HepG2 (cell line): ENCODE data around the gene FBXW12. TPM values are rescaled to one million over a fixed set of nuclear protein-coding genes. Genes with fewer than 3 reads are reported as not detected.
A peak's percentile ranks its signal among the peaks of the same experiment; 100 is the strongest.

Experiments used
- ATAC-seq: fragments of 200-7000 bp; cut with Tn5 transposase; 3 replicates; pipeline ENCODE4 v1.9.1; 2020; ENCODE audit warnings: mild to moderate bottlenecking, moderate library complexity
- BruUV-seq: library from RNA; stranded (reverse); fragments of 400-500 nt; replicated peaks from 2 replicates; lab custom pipeline; 2021; lab: Mats Ljungman, UMichigan
- CTCF ChIA-PET: fragments of 300-600 bp; formaldehyde crosslinking; extraction: SDS; loops from one replicate; lab custom pipeline; 2021; ENCODE audit warnings: low total read pairs, inconsistent platforms, low intra/inter-chr PET ratio; lab: Yijun Ruan, JAX
- POLR2A ChIA-PET: fragments of 350-600 bp; sonication (Branson Sonifier 250); formaldehyde crosslinking; loops from one replicate; lab custom pipeline; 2020; ENCODE audit warnings: antibody characterized with exemption, inconsistent platforms; lab: Yijun Ruan, JAX
- DNase-seq: peaks from one replicate; pipeline ENCODE4 v3.0.0-alpha.2; 2015; ENCODE audit warnings: low spot score
- FAIRE-seq: peaks from 3 replicates; lab custom pipeline; 2011; peaks lifted over from hg19 to GRCh38; lab: Jason Lieb, UNC
- H2AFZ ChIP-seq: one replicate; pipeline ENCODE4 v1.6.1; 2011; ENCODE audit warnings: low read length, inconsistent platforms
- H3K27ac ChIP-seq: fragments of 300-600 bp; 3 replicates; pipeline ENCODE4 v1.8.0; 2011; ENCODE audit warnings: mixed run types, mild to moderate bottlenecking, mixed read lengths, low read length, inconsistent platforms; ENCODE audit not compliant: insufficient read depth; ENCODE audit errors: extremely low read length
- H3K27me3 ChIP-seq, 2 experiments: fragments of 200-600 bp in 1 of 2; 2 replicates in 1 of 2; 3 replicates in 1 of 2; pipeline versions ENCODE4 v1.6.0 to v1.8.0; 2011; ENCODE audit warnings: low read length in 2 of 2, mild to moderate bottlenecking in 2 of 2, moderate library complexity in 2 of 2, inconsistent platforms in 1 of 2; ENCODE audit not compliant: insufficient read depth in 2 of 2, control insufficient read depth in 1 of 2
- H3K36me3 ChIP-seq, 2 experiments: fragments of 200-600 bp in 1 of 2; replicated peaks in 1 of 2; 2 replicates in 1 of 2; 3 replicates in 1 of 2; pipeline versions ENCODE4 v1.5.1 to v1.8.0; 2011; ENCODE audit warnings: low read length in 2 of 2, inconsistent platforms in 1 of 2; ENCODE audit not compliant: insufficient read depth in 2 of 2, control insufficient read depth in 1 of 2
- H3K4me1 ChIP-seq: 2 replicates; pipeline ENCODE4 v1.5.1; 2012; ENCODE audit warnings: low read length, inconsistent platforms; ENCODE audit not compliant: insufficient read depth
- H3K4me2 ChIP-seq: 2 replicates; pipeline ENCODE4 v1.6.0; 2011; ENCODE audit warnings: low read depth, low read length, inconsistent platforms
- H3K4me3 ChIP-seq, 3 experiments: fragments of 200-600 bp in 1 of 3; sonication (generic), shearing (Covaris generic) in 1 of 3; replicated peaks in 1 of 3; 2 replicates each; pipeline ENCODE4 v1.5.1; 2011 to 2016; ENCODE audit warnings: low read length in 3 of 3, inconsistent platforms in 2 of 3, low read depth in 2 of 3, mild to moderate bottlenecking in 2 of 3, control low read depth in 1 of 3, mixed read lengths in 1 of 3; ENCODE audit not compliant: insufficient read depth in 1 of 3
- H3K79me2 ChIP-seq: one replicate; pipeline ENCODE4 v1.6.1; 2011; ENCODE audit warnings: low read length, inconsistent platforms; ENCODE audit not compliant: insufficient read depth
- H3K9ac ChIP-seq: 2 replicates; pipeline ENCODE4 v1.6.0; 2011; ENCODE audit warnings: mild to moderate bottlenecking, low read depth, low read length, inconsistent platforms; ENCODE audit not compliant: insufficient read depth
- H3K9me3 ChIP-seq: 2 replicates; pipeline ENCODE4 v1.5.1; 2012; ENCODE audit warnings: mild to moderate bottlenecking, low read length
- H4K20me1 ChIP-seq: 2 replicates; pipeline ENCODE4 v1.6.0; 2011; ENCODE audit warnings: inconsistent platforms, mild to moderate bottlenecking, low read length, moderate library complexity; ENCODE audit not compliant: insufficient read depth
- AGO2 ChIP-seq: fragments of 200-400 bp; formaldehyde crosslinking; optimal IDR thresholded peaks from 2 replicates; pipeline ENCODE3; 2017; ENCODE audit warnings: mild to moderate bottlenecking, low read depth, low read length, moderate library complexity
- ERF ChIP-seq: IDR thresholded peaks from 2 replicates; pipeline ENCODE4 v1.6.1; 2018; ENCODE audit warnings: missing biosample characterization, missing genetic modification reagents
- POLR2G ChIP-seq: fragments of 200-400 bp; formaldehyde crosslinking; IDR thresholded peaks from 2 replicates; pipeline ENCODE4 v1.6.1; 2018; ENCODE audit warnings: mild to moderate bottlenecking, low read depth, low read length, moderate library complexity
- RBFOX2 ChIP-seq: fragments of 200-400 bp; formaldehyde crosslinking; IDR thresholded peaks from 2 replicates; pipeline ENCODE4 v1.6.1; 2017; ENCODE audit warnings: low read depth, mild to moderate bottlenecking, low read length
- RBM39 ChIP-seq: fragments of 200-400 bp; formaldehyde crosslinking; IDR thresholded peaks from one replicate; pipeline ENCODE4 v1.6.1; 2018; ENCODE audit warnings: antibody characterized with exemption, mild to moderate bottlenecking, low read depth, low read length; ENCODE audit not compliant: poor library complexity, severe bottlenecking
- ZNF446 ChIP-seq: sonication (generic); formaldehyde crosslinking; IDR thresholded peaks from 2 replicates; pipeline ENCODE4 v1.5.0; 2020; ENCODE audit warnings: mild to moderate bottlenecking, missing genetic modification reagents
- WGBS: methylation state at CpG from one replicate; pipeline ENCODE4 v1.1.6; 2017; ENCODE audit warnings: low lambda C conversion rate; 5-methylcytosine and 5-hydroxymethylcytosine counted together
- in situ Hi-C: cut with HindIII; loops from 2 replicates; pipeline ENCODE4 v1.10.0; 2017; ENCODE audit warnings: low pct_unique_long_range_greater_than_20kb; ENCODE audit not compliant: extremely low pct_ligation_motif_present
- intact Hi-C: fragments of 100-400 bp; cut with micrococcal nuclease; formaldehyde crosslinking; loops from one replicate; pipeline ENCODE4 v1.10.0; 2022; ENCODE audit not compliant: unreplicated experiment
- polyA plus RNA-seq, 8 experiments: library from polyadenylated mRNA; depleted of rRNA in 3 of 8; stranded (reverse) in 7 of 8; unstranded in 1 of 8; fragments of >200 nt; fragmentation: Illumina TruSeq in 4 of 8; extraction: Trizol in 4 of 8; gene quantifications; 2 replicates each; pipeline versions ENCODE4 v1.2.1 to v1.2.3, GENCODE V29; 2011 to 2016; ENCODE audit warnings: low read depth in 4 of 8, missing spikeins in 1 of 8, mixed read lengths in 1 of 8; ENCODE audit not compliant: insufficient read depth in 1 of 8
- total RNA-seq, 5 experiments: library from RNA; depleted of rRNA; stranded (reverse); fragments of >200 nt; fragmentation: Illumina TruSeq; extraction: Trizol; gene quantifications; 2 replicates each; pipeline ENCODE4 v1.2.3, GENCODE V29; 2016; ENCODE audit warnings: low read depth in 1 of 5
- TF ChIP-seq, protein P1 (sequence below): sonication (generic); formaldehyde crosslinking; IDR thresholded peaks from 2 replicates; pipeline ENCODE4 v1.5.1; 2020; ENCODE audit warnings: mild to moderate bottlenecking, missing genetic modification reagents

FBXW12 gene
- total and polyA plus RNA-seq, 2 of the 13 experiments (the other 11 are each of a cell fraction or from before 2014, with no cell fraction given), result not detected

DNA sequence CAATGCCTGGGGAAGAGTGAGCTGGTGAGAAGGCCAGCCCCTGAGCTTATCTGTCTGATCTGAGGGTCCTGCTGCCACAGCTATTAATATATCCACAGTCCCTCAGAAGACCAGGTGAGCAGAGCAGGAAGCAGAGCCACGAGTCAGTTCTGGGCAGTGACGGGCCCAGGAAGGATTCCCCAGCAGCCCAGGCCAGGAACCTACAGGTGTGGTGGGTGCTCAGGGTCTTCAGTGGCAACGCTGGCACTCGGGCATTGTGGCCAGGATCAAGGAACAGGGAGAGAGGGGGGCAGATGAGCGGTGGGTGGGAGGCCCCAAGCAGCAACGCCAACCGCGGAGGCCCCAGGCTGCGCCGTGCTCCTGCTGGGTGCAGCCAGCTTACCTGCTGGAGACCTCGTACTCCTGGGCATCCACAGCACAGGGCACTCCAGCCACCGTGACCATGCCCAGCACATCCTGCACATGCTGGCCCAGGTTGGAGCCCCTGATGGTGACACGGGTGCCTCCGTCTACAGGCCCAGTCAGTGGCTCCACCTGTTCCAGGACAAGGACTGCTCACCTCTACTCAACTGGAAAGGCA lies 45.6 kb downstream of the FBXW12 start (continued):
- TF ChIP-seq, protein P1, sequence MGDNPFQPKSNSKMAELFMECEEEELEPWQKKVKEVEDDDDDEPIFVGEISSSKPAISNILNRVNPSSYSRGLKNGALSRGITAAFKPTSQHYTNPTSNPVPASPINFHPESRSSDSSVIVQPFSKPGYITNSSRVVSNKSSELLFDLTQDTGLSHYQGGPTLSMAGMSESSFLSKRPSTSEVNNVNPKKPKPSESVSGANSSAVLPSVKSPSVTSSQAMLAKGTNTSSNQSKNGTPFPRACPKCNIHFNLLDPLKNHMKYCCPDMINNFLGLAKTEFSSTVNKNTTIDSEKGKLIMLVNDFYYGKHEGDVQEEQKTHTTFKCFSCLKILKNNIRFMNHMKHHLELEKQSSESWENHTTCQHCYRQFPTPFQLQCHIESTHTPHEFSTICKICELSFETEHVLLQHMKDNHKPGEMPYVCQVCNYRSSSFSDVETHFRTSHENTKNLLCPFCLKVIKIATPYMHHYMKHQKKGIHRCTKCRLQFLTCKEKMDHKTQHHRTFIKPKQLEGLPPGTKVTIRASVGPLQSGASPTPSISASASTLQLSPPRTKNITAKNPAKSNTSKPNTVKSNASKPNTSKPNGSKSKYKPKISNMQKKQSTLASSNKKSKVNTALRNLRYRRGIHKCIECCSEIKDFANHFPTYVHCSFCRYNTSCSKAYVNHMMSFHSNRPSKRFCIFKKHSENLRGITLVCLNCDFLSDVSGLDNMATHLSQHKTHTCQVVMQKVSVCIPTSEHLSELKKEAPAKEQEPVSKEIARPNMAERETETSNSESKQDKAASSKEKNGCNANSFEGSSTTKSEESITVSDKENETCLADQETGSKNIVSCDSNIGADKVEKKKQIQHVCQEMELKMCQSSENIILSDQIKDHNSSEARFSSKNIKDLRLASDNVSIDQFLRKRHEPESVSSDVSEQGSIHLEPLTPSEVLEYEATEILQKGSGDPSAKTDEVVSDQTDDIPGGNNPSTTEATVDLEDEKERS, result no peak
- no peak for TF ChIP-seq ZNF446 (CRISPR knock-in tag)
- peak; percentile 77 for TF ChIP-seq RBFOX2
- TF ChIP-seq RBM39, result peak; percentile 40

DNA sequence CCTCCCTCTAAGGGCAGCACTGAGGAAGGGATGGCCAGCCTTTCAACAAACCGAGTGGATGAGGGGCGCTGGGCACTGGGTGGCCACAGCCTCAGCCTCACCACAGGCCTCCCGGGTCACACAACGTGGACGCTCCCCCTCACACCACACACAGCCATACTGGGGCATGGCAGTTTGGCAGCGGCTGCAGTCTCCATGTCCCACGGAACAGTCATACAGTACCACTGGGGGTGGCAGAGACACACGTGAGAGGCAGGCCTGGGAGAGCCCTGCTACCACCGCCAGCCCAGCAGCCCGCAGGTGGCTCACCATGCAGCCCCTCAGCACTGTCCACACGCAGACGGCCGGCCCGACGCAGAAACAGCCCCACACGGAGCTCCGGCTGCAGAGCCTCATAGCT lies 46.1 kb downstream of the FBXW12 start:
- Histone ChIP-seq H3K9me3 (no peaks in the 10 kb centered on the region), H2AFZ (no peak overlapping the region), H3K36me3 (peaks cover 78 to 99% of the 10 kb centered on the region in 2 experiments), H3K79me2 (peaks cover 18% of the 10 kb centered on the region), H3K27ac (no peak overlapping the region), H3K27me3 (no peaks in the 10 kb centered on the region), H3K4me1 (peaks cover 14% of the 10 kb centered on the region), H4K20me1 (peaks cover 38% of the 10 kb centered on the region; the same call in 1 of the 2 replicates), H3K4me2 (no peak overlapping the region), H3K4me3 (no peak overlapping the region), H3K9ac (no peak overlapping the region)
- ChIA-PET POLR2A (interaction anchor here (1.6 to 11.1 kb wide), 3 partner anchors 12 to 29 kb away, joined by 4 to 130 read pairs (median 10); partner anchors contain the start of genes ATRIP and PLXNB1), CTCF (no interaction called here)
- DNase-seq (no peak), FAIRE-seq (no peak), ATAC-seq (no peak)
- in situ Hi-C loops, result no loop called here
- peak; percentile 72 for TF ChIP-seq RBFOX2
- TF ChIP-seq POLR2G, result 0 out of 2 replicates have a peak, but pooled peaks have one; percentile 33
- peak; percentile 79 for TF ChIP-seq AGO2
- no peak for TF ChIP-seq ERF (CRISPR knock-in tag)
- intact Hi-C loops, result no loop called here
- BruUV-seq, result no TSS peak
- 100% methylated on average over 11 of the region's 17 CpGs for WGBS
